PFSK-1 (cell line): ENCODE data around the gene CYFIP2.

Experiments used
- FOXP2 ChIP-seq: optimal IDR thresholded peaks from 2 replicates; pipeline ENCODE3; 2011; ENCODE audit warnings: borderline replicate concordance, control low read depth, inconsistent platforms; ENCODE audit not compliant: insufficient read depth; ENCODE audit errors: extremely low read length, extremely low read depth
- POLR2AphosphoS5 ChIP-seq: IDR thresholded peaks from 2 replicates; pipeline ENCODE4 v1.6.1; 2012; ENCODE audit warnings: low read depth, mild to moderate bottlenecking, control low read depth, low read length, moderate library complexity
- SIN3A ChIP-seq: IDR thresholded peaks from 2 replicates; pipeline ENCODE4 v1.6.1; 2012; ENCODE audit warnings: mild to moderate bottlenecking, low read length, moderate library complexity, borderline replicate concordance; ENCODE audit not compliant: insufficient read depth
- TAF1 ChIP-seq: IDR thresholded peaks from 2 replicates; pipeline ENCODE4 v1.6.1; 2012; ENCODE audit warnings: low read length, control low read depth, borderline replicate concordance; ENCODE audit not compliant: insufficient read depth
- TF ChIP-seq, protein P1 (sequence below), 2 experiments: IDR thresholded peaks; 2 replicates each; pipeline versions ENCODE4 v1.6.1 to v1.8.0; 2011 to 2012; ENCODE audit warnings: low read depth in 2 of 2, low read length in 2 of 2, control low read depth in 1 of 2, inconsistent platforms in 1 of 2, mild to moderate bottlenecking in 1 of 2, moderate library complexity in 1 of 2; ENCODE audit not compliant: insufficient read depth in 1 of 2

Gene CYFIP2

DNA sequence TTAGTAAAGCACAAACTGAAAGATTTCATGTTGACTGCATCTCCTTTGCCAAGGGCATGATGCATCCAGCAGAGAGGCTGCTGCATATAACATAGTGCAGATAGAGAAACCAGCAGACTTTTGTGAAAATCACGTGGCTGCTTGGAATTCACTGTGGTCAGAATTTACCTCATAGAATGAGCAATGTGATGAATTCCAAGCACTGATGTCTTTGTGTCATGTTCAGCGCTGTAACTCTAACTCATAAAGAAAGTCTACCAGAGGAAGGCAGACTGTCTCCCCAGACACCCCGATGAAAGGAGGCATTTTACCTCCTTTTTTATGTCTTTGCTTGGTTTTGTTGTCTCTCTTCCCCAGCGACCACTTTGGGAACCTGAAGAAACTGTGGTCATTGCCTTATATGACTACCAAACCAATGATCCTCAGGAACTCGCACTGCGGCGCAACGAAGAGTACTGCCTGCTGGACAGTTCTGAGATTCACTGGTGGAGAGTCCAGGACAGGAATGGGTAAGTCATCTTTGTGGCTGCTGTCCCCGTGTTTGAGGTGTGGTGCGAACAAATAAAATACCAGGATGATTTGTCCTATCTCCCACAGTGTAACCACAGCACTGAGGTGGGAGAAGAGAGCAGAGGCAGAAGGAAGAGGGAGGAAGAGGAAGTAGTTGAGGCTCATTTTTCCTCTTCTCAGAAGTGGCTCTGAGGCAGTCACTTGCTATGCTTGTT is 43.3 kb upstream of the CYFIP2 start:
- TF ChIP-seq POLR2AphosphoS5 (no peak), FOXP2 (no peak), TAF1 (no peak), SIN3A (no peak)
- TF ChIP-seq, protein P1, sequence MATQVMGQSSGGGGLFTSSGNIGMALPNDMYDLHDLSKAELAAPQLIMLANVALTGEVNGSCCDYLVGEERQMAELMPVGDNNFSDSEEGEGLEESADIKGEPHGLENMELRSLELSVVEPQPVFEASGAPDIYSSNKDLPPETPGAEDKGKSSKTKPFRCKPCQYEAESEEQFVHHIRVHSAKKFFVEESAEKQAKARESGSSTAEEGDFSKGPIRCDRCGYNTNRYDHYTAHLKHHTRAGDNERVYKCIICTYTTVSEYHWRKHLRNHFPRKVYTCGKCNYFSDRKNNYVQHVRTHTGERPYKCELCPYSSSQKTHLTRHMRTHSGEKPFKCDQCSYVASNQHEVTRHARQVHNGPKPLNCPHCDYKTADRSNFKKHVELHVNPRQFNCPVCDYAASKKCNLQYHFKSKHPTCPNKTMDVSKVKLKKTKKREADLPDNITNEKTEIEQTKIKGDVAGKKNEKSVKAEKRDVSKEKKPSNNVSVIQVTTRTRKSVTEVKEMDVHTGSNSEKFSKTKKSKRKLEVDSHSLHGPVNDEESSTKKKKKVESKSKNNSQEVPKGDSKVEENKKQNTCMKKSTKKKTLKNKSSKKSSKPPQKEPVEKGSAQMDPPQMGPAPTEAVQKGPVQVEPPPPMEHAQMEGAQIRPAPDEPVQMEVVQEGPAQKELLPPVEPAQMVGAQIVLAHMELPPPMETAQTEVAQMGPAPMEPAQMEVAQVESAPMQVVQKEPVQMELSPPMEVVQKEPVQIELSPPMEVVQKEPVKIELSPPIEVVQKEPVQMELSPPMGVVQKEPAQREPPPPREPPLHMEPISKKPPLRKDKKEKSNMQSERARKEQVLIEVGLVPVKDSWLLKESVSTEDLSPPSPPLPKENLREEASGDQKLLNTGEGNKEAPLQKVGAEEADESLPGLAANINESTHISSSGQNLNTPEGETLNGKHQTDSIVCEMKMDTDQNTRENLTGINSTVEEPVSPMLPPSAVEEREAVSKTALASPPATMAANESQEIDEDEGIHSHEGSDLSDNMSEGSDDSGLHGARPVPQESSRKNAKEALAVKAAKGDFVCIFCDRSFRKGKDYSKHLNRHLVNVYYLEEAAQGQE (IDR thresholded peaks at IDR 0.05; ENCODE audit: insufficient read depth in 1 of 2, low read depth in 2 of 2, low read length in 2 of 2): no peak

DNA sequence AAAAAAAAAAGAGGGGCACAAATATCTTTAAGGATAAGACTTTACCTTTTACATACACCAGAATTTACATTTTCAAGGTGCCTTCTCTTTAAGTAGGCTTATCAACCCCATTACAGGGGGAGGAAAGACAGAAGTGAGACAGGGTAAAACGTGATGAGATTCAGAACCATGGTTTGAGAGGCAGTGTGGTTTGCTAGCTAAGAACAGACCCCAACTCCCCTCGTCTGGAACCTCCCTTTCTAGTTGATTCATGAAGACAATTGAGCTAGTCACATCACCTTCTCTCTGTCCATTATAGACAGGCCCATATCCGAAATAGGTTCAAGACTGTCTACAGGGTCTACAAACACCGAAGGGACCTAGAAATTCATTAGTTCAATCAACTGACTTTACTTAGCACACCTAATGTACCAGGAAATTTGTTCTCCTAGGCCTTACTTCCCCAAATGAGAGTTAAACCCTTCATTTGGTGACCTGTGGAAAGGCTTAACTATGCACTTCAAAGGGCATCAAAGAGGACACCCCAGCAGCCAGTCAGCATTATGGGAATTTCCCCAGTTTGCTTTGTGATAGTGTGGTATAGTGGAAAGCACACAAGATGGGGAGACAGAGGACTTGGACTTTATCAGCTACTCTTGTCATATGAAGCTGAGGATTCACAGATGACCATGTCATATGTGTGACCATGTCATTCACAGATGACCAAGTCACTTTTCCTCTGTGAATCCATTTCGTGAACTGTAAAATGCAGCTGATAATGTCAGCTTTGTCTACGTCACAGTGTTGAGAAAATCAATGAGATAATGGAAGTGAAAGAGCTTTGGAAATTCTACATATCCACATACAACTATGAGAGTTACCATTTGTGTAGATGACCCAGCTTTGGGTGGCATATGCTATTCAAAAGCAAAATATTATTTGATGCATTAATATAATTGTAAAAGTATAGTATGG is 40.2 kb upstream of the CYFIP2 start:
- TF ChIP-seq TAF1 (no peak), SIN3A (no peak), POLR2AphosphoS5 (no peak), FOXP2 (no peak)
- TF ChIP-seq, protein P1 (IDR thresholded peaks at IDR 0.05; ENCODE audit: insufficient read depth in 1 of 2, low read depth in 2 of 2, low read length in 2 of 2): no peak

DNA sequence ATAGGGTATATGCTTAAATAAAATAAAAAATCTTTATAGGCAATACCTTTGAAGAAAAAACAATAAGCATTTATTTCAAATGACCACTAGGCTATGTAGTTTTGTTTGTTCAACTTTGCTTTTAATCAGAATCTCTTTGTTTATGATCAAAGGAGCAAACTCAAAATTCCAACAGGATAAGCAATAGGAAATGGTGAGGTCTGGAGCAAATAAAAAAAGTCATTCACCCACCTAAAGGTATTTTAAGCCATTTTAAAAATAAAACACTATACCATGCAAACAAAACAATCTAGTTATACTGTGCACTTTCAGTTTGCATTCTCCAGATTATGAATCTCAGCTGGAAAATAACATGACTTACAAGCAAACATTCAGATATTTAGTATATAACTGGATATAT is 35.3 kb upstream of the CYFIP2 start:
- TF ChIP-seq FOXP2 (no peak), POLR2AphosphoS5 (no peak), TAF1 (no peak), SIN3A (no peak)
- TF ChIP-seq, protein P1 (IDR thresholded peaks at IDR 0.05; ENCODE audit: insufficient read depth in 1 of 2, low read depth in 2 of 2, low read length in 2 of 2): no peak

DNA sequence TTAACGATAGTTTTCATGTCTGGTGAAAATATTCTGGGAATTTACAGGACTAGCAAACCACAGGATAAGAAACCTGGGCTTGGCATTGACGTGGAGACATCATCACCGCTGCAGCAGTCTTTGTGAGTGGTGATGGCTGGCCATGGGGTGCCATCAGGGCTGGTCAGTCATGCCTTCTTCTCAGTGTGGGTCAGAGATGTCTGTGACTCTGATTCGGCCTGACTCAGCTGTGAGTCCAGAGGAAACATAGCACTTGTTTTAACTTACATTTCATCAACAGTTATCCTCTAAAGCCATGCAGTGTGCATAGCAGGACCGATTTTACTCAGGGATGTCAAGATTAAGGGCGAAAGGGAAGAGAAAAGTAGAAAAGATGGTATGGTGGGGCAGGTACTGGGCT is 33.2 kb upstream of the CYFIP2 start:
- TF ChIP-seq FOXP2 (no peak), POLR2AphosphoS5 (no peak), TAF1 (no peak), SIN3A (no peak)
- TF ChIP-seq, protein P1 (IDR thresholded peaks at IDR 0.05; ENCODE audit: insufficient read depth in 1 of 2, low read depth in 2 of 2, low read length in 2 of 2): no peak

DNA sequence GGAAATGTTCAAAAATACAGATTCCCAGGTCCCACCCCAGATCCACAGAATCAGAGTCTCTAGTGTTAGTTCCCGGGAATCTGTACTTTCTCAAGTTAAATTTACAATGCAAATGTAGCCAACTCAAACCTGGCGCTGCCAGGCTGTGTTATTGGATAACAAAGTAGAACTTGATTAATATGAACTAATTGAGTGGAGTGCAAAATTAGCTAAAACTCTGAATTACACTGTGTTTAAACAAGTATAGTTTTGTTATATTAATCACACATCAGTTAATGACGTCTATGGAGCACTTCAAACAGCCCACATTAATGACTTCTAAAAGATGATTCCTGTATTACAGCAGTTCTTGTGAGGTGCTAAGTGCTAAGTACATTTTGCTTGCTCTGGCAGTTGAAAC is 32.4 kb upstream of the CYFIP2 start:
- TF ChIP-seq POLR2AphosphoS5 (no peak), FOXP2 (no peak), SIN3A (no peak), TAF1 (no peak)
- TF ChIP-seq, protein P1 (IDR thresholded peaks at IDR 0.05; ENCODE audit: insufficient read depth in 1 of 2, low read depth in 2 of 2, low read length in 2 of 2): no peak
